OCI-LY7 (cell line): Measurements from ENCODE around the gene PGPEP1. TPM values are rescaled to one million over a fixed set of nuclear protein-coding genes. Genes with fewer than 3 reads are reported as not detected.
"Not testable (repeated sequence)": the region's sequence is repeated elsewhere in the genome, so short reads cannot be mapped to it uniquely, and the experiment has no call there.

Experiments
- BruUV-seq: library from RNA; stranded (reverse); fragments of 400-500 nt; replicated peaks from 2 replicates; lab custom pipeline; 2021; lab: Mats Ljungman, UMichigan
- CTCF ChIA-PET: fragments of 300-600 bp; sonication (Branson Sonifier 250); formaldehyde crosslinking; loops from one replicate; lab custom pipeline; 2022; ENCODE audit warnings: antibody characterized with exemption; ENCODE audit not compliant: unreplicated experiment; lab: Charles Lee
- POLR2A ChIA-PET: fragments of 300-600 bp; sonication (Branson Sonifier 250); formaldehyde crosslinking; loops from one replicate; lab custom pipeline; 2022; ENCODE audit warnings: antibody characterized with exemption; lab: Charles Lee
- DNase-seq: peaks from one replicate; pipeline ENCODE4 v3.0.0-alpha.2; 2015; ENCODE audit warnings: low spot score
- H2AFZ ChIP-seq: fragments of 200-600 bp; sonication (generic), shearing (Covaris generic); 2 replicates; pipeline ENCODE4 v1.6.1; 2014; ENCODE audit warnings: mild to moderate bottlenecking, antibody characterized with exemption, low read length, moderate library complexity
- H3K27ac ChIP-seq: fragments of 200-600 bp; sonication (generic); 2 replicates; pipeline ENCODE4 v1.5.1; 2014; ENCODE audit warnings: mixed run types, low read depth, mild to moderate bottlenecking, moderate library complexity, low read length, inconsistent platforms; ENCODE audit not compliant: poor library complexity, severe bottlenecking
- H3K36me3 ChIP-seq: fragments of 200-600 bp; sonication (generic); 2 replicates; pipeline ENCODE4 v1.6.1; 2014; ENCODE audit warnings: mild to moderate bottlenecking, antibody characterized with exemption, low read length, moderate library complexity, mixed read lengths; ENCODE audit not compliant: insufficient read depth
- H3K4me1 ChIP-seq: fragments of 200-600 bp; sonication (generic); 2 replicates; pipeline ENCODE4 v1.5.1; 2014; ENCODE audit warnings: mild to moderate bottlenecking, low read length; ENCODE audit not compliant: insufficient read depth, poor library complexity, severe bottlenecking
- H3K4me2 ChIP-seq: fragments of 200-600 bp; sonication (generic); 2 replicates; pipeline ENCODE4 v1.6.1; 2014; ENCODE audit warnings: mild to moderate bottlenecking, low read length
- H3K4me3 ChIP-seq: fragments of 200-600 bp; sonication (generic); 2 replicates; pipeline ENCODE4 v1.5.1; 2014; ENCODE audit warnings: mild to moderate bottlenecking, low read depth, low read length; ENCODE audit not compliant: poor library complexity, severe bottlenecking
- H3K79me2 ChIP-seq: fragments of 200-600 bp; sonication (generic); 2 replicates; pipeline ENCODE4 v1.6.1; 2016; ENCODE audit warnings: low read depth, mild to moderate bottlenecking, low read length, moderate library complexity, mixed read lengths; ENCODE audit not compliant: insufficient read depth
- H3K9me2 ChIP-seq: fragments of 200-600 bp; sonication (generic); 2 replicates; pipeline ENCODE4 v1.6.1; 2016; ENCODE audit warnings: mild to moderate bottlenecking, low read length, mixed read lengths; ENCODE audit not compliant: insufficient read depth
- H3K9me3 ChIP-seq: fragments of 200-600 bp; sonication (generic); 2 replicates; pipeline ENCODE4 v1.6.1; 2014; ENCODE audit warnings: mild to moderate bottlenecking, mixed run types, low read length, mixed read lengths
- H4K20me1 ChIP-seq: fragments of 200-600 bp; sonication (generic); 2 replicates; pipeline ENCODE4 v1.6.1; 2014; ENCODE audit warnings: mild to moderate bottlenecking, antibody characterized with exemption, low read length, moderate library complexity, mixed read lengths; ENCODE audit not compliant: insufficient read depth
- CTCF ChIP-seq: fragments of 200-600 bp; sonication (generic); conservative IDR thresholded peaks from 2 replicates; pipeline ENCODE4 v1.5.1; 2014; ENCODE audit warnings: mild to moderate bottlenecking, antibody characterized with exemption, low read length, moderate library complexity, mixed read lengths
- EZH2phosphoT487 ChIP-seq: fragments of 200-600 bp; sonication (generic); IDR thresholded peaks from 2 replicates; pipeline ENCODE4 v1.6.1; 2018; ENCODE audit warnings: low read depth, borderline replicate concordance, mild to moderate bottlenecking, mixed run types, antibody characterized with exemption, low read length, moderate library complexity, mixed read lengths
- intact Hi-C: fragments of 100-400 bp; cut with micrococcal nuclease; formaldehyde crosslinking; loops from one replicate; pipeline ENCODE4 v1.10.0; 2022; ENCODE audit not compliant: unreplicated experiment
- total RNA-seq, 2 experiments: library from RNA; depleted of rRNA in 1 of 2; stranded (reverse); fragments of >200 nt in 1 of 2; shearing (Covaris generic) in 1 of 2; gene quantifications; 2 replicates each; pipeline ENCODE4 v1.2.3, GENCODE V29; 2014 to 2022

The PGPEP1 gene
- total RNA-seq, 2 experiments from 2014 or later = 15.2 to 44.1 TPM

GRCh38 chr19:18363787-18364186, 23.4 kb downstream of the PGPEP1 start:
- no peak overlapping the region for H3K4me2 ChIP-seq
- BruUV-seq = no TSS peak
- POLR2A ChIA-PET = no interaction called here
- intact Hi-C loops = no loop called here
- no peaks in the 10 kb centered on the region for H3K9me3 ChIP-seq
- no peaks in the 10 kb centered on the region for H4K20me1 ChIP-seq
- H3K4me3 ChIP-seq = no peak overlapping the region
- CTCF ChIA-PET = no interaction called here
- no peaks in the 10 kb centered on the region for H3K79me2 ChIP-seq
- H3K36me3 ChIP-seq = peaks cover 30% of the 10 kb centered on the region
- H2AFZ ChIP-seq = no peak overlapping the region
- peaks cover 9% of the 10 kb centered on the region for H3K4me1 ChIP-seq
- TF ChIP-seq EZH2phosphoT487 (no peak), CTCF (no peak)
- no peaks in the 10 kb centered on the region for H3K9me2 ChIP-seq
- no peak overlapping the region for H3K27ac ChIP-seq
- no peak for DNase-seq

GRCh38 chr19:18364277-18364825, 24.0 kb downstream of the PGPEP1 start:
- H3K27ac ChIP-seq, POLR2A ChIA-PET, CTCF ChIA-PET, DNase-seq, H3K4me3 ChIP-seq, H3K9me3 ChIP-seq, intact Hi-C loops, H3K4me2 ChIP-seq, H2AFZ ChIP-seq, H3K9me2 ChIP-seq, H3K79me2 ChIP-seq, H3K4me1 ChIP-seq, BruUV-seq, H4K20me1 ChIP-seq: not testable (repeated sequence)
- H3K36me3 ChIP-seq = peaks cover 30% of the 10 kb centered on the region

GRCh38 chr19:18364826-18365528, 24.6 kb downstream of the PGPEP1 start:
- Histone ChIP-seq H3K9me2 (no peaks in the 10 kb centered on the region), H2AFZ (no peak overlapping the region), H4K20me1 (no peaks in the 10 kb centered on the region), H3K79me2 (no peaks in the 10 kb centered on the region), H3K27ac (no peak overlapping the region), H3K4me3 (no peak overlapping the region), H3K4me1 (peaks cover 9% of the 10 kb centered on the region), H3K4me2 (0 out of 2 replicates have a peak overlapping the region, but pooled peaks have one; percentile 10), H3K9me3 (no peaks in the 10 kb centered on the region), H3K36me3 (peaks cover 26% of the 10 kb centered on the region)
- POLR2A ChIA-PET = no interaction called here
- no TSS peak for BruUV-seq
- DNase-seq = peak; percentile 26
- TF ChIP-seq CTCF (no peak), EZH2phosphoT487 (no peak)
- CTCF ChIA-PET = interaction anchor here (0.6 kb wide), 1 partner anchor 115 kb away, joined by 3 read pairs; no protein-coding TSS in a partner anchor
- intact Hi-C loops = no loop called here
